KOPT-K1 (cell line): Measurements from ENCODE around the gene PICALM.
"Not testable (repeated sequence)": the region's sequence is repeated elsewhere in the genome, so short reads cannot be mapped to it uniquely, and the experiment has no call there.

Experiments
- H3K27ac ChIP-seq: fragments of 200-600 bp; sonication (generic); 2 replicates; pipeline ENCODE4 v1.5.1; 2016; ENCODE audit warnings: antibody characterized with exemption, mild to moderate bottlenecking, low read depth, low read length; ENCODE audit not compliant: poor library complexity, severe bottlenecking
- H3K36me3 ChIP-seq: fragments of 200-600 bp; sonication (generic); 2 replicates; pipeline ENCODE4 v1.5.1; 2017; ENCODE audit warnings: antibody characterized with exemption, mild to moderate bottlenecking, low read length, moderate library complexity; ENCODE audit not compliant: insufficient read depth
- H3K9me3 ChIP-seq: fragments of 200-600 bp; sonication (generic); 2 replicates; pipeline ENCODE4 v1.5.1; 2017; ENCODE audit warnings: antibody characterized with exemption, low read length, mild to moderate bottlenecking; ENCODE audit not compliant: insufficient read depth, poor library complexity, severe bottlenecking

PICALM gene

DNA sequence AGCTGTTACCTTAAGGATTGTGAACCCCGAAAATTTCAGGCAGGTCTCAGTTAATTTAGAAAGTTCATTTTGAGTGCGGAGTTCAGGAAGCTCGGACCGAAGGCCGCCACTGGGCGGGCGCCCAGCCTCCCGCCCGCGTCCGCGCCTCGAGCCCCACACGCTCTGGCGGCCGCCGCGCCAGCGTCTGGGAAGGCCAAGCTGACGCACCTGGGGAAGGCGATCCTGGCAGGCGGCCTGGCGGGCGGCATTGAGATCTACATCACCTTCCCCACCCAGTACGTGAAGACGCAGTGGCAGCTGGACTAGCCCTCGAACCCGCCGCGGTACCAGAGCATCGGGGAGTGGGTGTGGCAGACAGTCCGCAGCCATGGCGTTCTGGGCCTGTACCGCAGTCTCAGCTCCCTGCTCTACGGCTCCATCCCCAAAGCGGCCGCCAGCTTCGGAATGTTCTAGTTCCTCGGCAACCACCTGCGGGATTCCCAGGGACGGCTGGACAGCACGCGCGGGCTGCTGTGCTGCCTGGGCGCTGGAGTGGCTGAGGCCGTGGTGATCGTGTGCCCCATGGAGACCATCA is 134.2 kb downstream of the PICALM start:
- peaks cover 10% of the 10 kb centered on the region for H3K9me3 ChIP-seq
- no peak overlapping the region for H3K27ac ChIP-seq
- no peaks in the 10 kb centered on the region for H3K36me3 ChIP-seq

DNA sequence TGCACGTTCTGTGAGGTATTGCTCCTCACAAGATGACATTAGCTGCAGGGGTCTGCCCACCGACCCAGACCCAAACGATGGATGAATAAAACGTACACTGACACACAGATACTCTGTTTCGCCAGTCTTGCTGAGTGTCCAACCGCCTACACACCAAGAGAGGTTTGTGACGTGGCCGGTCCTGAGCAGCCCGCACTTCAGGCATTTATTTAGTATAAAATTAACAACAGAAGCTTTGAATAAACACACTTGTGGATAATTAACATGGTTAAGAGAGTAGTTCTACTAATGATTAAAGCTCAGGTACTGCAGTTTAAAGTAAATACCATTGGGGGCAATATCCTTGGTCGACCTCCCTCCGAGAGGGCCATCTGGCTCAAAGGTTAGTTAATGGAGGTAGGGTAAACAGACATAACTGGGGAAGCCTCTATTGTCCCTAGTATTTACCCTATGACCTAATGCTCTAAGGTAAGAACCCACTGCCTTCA is 138.0 kb downstream of the PICALM start:
- Histone ChIP-seq H3K27ac (no peak overlapping the region), H3K36me3 (no peaks in the 10 kb centered on the region), H3K9me3 (peaks cover 8% of the 10 kb centered on the region)

DNA sequence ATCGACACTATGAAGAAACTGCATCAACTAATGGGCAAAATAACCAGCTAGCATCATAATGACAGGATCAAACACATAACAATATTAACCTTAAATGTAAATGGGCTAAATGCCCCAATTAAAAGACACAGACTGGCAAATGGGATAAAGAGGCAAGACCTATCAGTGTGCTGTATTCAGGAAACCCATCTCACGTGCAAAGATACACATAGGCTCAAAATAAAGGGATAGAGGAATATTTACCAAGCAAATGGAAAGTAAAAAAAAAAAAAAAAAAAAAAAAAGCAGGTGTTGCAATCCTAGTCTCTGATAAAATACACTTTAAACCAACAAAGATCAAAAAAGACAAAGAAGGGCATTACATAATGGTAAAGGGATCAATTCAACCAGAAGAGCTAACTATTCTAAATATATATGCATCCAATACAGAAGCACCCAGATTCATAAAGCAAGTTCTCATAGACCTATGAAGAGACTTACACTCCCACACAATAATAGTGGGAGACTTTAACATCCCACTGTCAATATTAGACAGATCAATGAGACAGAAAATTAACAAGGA is 142.2 kb downstream of the PICALM start:
- H3K9me3 ChIP-seq, H3K36me3 ChIP-seq, H3K27ac ChIP-seq: not testable (repeated sequence)

DNA sequence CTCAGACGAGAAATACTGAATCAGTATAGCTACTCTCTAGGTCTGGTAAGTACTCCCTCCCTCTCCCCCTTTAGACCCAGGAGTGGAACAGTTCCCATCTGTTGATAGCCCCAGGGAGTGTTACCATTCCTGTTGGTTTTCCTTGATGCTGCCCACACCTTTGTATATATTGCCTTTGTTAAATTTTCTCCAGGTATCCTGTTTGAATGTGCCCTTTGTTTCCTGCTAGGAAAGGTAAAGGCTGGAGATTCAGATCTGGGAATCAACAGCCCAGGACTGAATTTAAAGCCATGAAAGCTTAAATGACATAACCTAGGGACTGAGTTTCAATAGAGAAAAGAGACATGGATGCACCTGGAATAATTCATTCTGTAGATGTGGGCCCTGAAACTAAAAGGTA is 145.4 kb downstream of the PICALM start:
- Histone ChIP-seq H3K9me3 (no peaks in the 10 kb centered on the region), H3K27ac (no peak overlapping the region), H3K36me3 (no peaks in the 10 kb centered on the region)

DNA sequence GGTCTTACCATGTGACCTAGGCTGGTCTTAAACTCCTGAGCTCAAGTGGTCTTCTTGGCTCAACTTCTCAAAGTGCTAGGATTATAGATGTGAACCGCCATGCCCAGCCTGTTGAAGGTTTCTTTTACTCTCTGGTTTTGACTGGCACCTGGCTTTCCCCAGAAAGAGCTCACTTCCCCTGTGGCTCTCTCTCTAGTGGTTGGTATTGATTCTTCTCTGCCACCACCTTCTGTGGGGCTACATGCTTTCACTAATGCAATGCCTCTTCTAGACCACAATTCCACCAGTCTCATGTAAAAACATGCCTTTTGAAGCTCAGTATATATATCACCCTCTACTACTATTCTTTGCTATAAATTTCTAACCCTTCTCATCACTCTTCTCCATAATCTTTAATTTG is 146.5 kb downstream of the PICALM start:
- H3K27ac ChIP-seq, result no peak overlapping the region
- H3K9me3 ChIP-seq, result no peaks in the 10 kb centered on the region
- no peaks in the 10 kb centered on the region for H3K36me3 ChIP-seq

DNA sequence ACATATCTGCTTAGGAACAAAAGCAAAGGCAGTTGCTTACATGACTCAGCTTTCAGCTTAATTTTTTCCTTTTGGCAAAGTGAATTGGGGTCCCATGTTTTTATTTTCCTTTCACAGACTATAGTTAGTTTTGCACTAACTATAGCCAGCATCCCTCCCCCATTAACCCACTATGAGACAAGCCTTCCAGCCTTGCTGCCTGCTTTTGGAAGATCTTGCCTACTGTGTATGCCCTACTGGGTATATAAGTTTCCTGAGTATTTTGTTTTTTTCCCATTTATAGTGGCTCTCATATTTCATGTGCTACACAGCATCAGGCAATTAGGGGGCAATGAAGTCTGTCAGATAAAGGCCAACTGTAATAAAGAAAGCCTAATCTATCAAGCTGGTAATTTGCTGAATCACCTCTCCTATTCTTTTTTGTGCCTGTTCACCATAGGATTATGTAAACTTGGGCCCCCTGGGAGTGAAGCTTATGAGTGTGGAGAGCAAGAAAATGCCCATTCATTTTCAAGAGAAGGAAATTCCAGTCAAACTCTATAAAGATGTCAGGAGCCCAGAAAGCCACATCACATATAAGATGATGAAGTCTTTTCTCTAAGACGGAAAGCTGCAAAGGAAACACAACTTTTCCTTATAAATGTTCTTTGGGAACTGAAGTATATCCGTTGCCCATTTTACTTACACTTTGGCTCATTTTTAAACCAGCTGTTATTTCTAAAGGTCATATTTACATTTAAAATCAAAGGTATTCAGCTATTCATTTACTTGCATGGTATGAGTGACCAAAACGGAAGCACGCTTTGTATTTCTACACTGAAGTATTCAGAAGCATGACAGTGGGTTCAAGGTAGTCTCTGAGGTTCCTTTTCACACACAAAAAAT is 149.7 kb downstream of the PICALM start:
- Histone ChIP-seq H3K27ac (no peak overlapping the region), H3K36me3 (no peaks in the 10 kb centered on the region), H3K9me3 (no peaks in the 10 kb centered on the region)

DNA sequence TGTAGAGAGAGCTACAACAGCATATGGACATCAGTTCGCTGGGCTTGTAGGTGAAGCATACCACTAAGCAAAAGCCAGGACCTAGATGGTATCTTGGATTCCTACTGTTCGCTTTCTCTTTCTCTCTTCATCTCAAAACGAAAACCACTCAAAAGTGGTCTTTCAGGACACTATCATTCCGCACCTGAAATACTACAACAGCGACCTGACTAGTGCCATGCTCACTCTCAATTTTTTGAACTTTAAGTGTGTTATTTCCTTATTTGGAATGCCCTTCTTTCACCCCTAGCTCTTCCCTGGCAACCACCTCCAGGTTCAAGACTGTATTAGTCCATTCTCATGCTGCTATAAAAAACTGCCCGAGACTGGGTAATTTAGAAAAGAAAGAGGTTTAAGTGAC is 154.5 kb downstream of the PICALM start:
- H3K9me3 ChIP-seq, result no peaks in the 10 kb centered on the region
- no peak overlapping the region for H3K27ac ChIP-seq
- H3K36me3 ChIP-seq, result no peaks in the 10 kb centered on the region

DNA sequence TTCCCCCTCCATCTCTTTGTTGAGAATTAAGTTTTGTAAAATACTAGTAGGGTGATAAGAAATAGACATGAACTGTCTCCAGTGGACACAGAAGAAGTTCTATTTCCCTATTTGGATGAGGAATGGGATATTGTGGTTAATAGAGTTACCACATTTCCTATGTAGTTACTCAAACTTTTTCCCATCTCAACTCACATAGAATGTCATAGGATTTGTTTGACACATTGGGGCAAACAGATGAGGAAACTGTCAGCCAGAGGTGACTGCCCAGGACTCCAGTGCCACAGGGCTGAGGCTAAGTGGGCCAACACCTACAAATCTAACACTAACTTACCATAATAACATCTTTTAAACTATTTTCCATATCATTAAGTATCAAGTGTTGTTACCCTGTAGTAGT is 155.4 kb downstream of the PICALM start:
- H3K9me3 ChIP-seq, result no peaks in the 10 kb centered on the region
- no peaks in the 10 kb centered on the region for H3K36me3 ChIP-seq
- H3K27ac ChIP-seq, result no peak overlapping the region

DNA sequence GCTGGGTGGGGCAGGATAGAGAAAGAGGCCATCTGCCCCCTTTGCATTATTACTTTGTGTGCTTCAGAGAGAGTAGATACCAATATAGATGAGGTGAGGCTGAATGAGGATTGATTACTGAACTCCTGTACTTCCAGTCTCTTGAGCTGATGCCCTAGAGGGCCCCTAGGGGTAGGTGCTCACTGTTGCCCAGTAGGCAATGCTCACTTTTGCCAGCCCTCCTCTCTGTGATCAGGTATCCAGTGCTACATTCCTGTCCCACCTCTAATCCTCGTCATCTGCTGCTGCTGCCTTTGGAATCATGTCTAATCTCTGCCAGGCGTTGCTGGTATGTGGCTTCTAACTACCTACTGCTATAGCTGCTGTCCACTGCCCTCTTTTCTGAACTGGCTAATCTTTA is 156.5 kb downstream of the PICALM start:
- H3K9me3 ChIP-seq, result no peaks in the 10 kb centered on the region
- H3K36me3 ChIP-seq, result no peaks in the 10 kb centered on the region
- no peak overlapping the region for H3K27ac ChIP-seq
